G401 (cell line): Measurements from ENCODE around the gene MB. TPM values are rescaled to one million over a fixed set of nuclear protein-coding genes. Genes with fewer than 3 reads are reported as not detected.

Experiments used
- DNase-seq: peaks from one replicate; pipeline ENCODE4 v3.0.0-alpha.2; 2015; ENCODE audit warnings: low spot score
- in situ Hi-C: cut with HindIII; loops from 2 replicates; pipeline ENCODE4 v1.10.0; 2016; ENCODE audit warnings: low sequenced_read_pairs, mixed read lengths
- total RNA-seq: library from RNA; depleted of rRNA; stranded (reverse); fragments of >200 nt; shearing (Covaris generic); gene quantifications from 2 replicates; pipeline ENCODE4 v1.2.3, GENCODE V29; 2014

The MB gene
- total RNA-seq, 1 experiment from 2014 or later, result not detected

- no peak for DNase-seq
- in situ Hi-C loops, result no loop called here
These were observed 3.6 kb upstream of the MB start for GRCh38 chr22:35620624-35621251.

DNA sequence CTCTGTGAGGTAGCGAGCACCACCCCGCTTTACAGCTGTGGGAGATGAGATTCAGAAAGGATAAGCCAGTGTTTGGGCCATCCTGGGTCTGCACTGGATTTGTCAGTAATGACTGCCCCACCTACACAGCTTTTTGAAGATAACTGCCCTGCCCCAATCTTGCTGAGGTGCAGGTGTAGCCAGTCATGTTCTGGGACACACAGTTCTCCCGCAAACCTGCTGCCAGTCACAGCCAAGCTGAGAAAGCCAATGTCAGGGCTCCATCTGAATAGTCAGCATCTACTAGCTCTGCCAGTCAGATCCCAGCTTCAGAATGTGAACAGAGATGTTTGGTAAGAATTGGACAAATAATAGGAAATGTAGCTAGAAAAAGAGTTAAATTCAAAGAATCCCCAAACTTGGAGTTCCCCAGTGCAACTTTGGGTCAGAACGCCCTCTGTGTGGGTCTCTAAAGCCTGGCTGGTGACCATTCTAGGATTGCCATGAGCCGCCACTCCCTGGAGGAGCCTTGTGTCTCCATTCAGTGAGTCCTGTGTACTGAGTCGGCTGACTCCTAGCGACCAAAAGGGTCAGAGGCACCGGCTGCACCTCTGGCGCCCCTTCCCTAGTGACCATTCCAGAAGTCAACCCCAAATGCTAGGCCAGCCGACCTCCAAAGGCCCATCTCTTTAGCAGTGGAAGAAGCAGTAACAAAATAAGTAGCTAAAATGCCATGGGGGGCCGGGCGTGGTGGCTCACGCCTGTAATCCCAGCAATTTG, 2.4 kb upstream of the MB start:
- DNase-seq, result no peak
- in situ Hi-C loops, result no loop called here

DNA sequence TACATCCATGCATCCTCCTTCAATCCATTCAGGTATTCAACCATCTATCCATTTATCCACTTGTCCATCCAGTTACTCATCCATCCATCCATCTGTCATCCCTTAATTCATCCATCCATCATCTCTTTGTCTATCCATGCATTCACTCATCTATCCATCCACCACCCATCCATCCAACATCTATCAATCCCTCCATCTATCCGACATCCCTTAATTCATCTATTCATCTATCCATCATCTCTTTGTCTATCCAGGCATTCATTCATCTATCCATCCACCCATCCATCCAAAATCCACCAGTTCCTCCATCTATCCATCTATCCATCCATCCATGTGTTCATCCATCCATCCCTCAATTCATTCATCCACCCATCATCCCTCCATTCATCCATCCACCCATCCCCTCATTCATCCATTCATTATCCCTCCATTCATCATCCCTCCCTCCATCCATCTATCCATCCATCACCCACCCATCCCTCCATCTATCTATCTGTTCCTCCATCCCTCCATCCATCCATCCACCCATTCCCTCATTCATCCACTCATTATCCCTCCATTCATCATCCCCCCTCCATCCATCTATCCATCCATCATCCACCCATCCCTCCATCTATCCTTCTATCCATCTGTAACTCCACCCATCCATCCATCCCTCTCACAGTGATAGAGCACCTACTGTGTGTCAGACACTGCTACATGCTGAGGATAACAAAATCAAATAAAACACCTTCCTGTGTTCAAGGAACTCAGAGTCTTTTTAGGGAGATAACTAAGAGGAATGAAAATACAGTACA, 1.5 kb upstream of the MB start:
- in situ Hi-C loops, result no loop called here

DNA sequence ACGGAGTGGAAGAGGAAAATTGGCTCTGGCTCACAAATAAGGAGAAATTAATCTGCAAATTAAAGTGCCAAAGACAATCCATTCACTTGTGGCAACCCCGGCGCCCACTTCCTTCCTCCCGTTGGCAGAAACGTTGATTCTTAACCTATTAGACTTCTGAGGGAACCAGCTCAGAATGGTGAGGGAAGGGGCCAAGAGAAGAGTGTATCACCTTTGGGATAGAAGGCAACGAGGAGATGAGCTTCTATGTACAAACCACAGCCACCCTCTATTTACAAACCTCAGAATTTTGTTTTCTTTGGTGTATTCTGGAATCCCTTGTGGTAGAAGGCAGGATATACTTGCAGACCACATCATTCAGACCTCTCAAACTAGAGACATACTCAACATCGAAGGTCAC, 1.1 kb downstream of the MB start:
- in situ Hi-C loops, result no loop called here
- DNase-seq, result no peak

More for the DNA sequence above, 1.5 kb upstream of the MB start:
- DNase-seq, result no peak

DNA sequence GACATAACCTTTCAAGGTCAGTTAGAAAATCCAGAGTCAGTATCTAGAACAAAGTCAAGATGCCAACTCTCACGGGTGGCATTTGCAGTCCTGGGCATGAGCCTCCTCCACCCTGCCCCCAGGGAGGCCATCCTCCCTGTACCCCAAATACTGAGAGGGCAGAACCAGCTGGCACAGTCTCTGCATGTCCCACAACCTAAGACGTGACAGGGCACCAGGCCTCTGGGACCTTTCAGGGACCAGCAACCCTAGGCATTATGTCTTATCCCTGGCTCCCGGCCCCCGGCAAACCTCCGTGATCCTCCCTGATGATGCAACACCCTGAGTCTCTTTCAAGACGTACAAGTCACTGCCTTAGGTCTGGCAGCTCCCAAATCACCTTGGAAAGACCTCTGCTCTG, 2.0 kb downstream of the MB start:
- in situ Hi-C loops, result no loop called here
- DNase-seq, result no peak

GRCh38 chr22:35614404-35614803, 2.7 kb downstream of the MB start:
- DNase-seq, result no peak
- in situ Hi-C loops, result no loop called here

- DNase-seq, result no peak
- in situ Hi-C loops, result no loop called here
These were observed 4.2 kb downstream of the MB start for GRCh38 chr22:35612903-35613302.

- DNase-seq, result no peak
- in situ Hi-C loops, result no loop called here
These were observed 5.1 kb downstream of the MB start for GRCh38 chr22:35611891-35612576.

DNA sequence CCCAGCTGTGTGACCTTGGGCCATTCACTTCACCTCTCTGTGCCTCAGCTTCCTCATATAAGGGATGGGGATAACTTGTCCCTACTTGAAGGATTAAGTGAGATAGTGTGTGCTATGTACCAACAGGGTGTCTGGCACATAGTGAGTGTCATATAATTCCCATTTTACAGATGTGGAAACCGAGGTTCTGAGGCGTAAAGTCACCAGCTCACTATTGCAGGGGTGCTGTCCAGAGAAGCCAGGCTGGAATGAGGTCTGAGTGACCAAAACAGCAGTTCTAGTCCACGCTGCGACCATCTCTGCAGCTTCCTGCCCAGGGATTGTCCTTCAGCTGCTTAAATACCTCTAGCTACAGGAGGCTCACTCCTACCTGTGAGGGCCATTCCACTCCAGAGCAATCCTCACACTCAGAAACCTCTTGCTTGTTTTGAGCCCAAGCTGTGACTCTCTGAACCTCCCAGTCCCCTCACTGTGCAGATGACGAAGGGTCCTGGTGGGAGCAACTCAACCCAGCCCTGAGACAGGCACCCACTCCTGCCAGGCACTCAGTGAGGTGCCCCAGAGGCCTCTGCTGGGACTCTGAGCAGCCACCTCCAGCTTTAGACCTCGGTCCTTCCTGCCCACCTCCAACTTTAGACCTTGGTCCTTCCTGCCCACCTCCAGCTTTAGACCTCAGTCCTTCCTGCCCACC, 5.8 kb downstream of the MB start:
- in situ Hi-C loops, result no loop called here
- no peak for DNase-seq

DNA sequence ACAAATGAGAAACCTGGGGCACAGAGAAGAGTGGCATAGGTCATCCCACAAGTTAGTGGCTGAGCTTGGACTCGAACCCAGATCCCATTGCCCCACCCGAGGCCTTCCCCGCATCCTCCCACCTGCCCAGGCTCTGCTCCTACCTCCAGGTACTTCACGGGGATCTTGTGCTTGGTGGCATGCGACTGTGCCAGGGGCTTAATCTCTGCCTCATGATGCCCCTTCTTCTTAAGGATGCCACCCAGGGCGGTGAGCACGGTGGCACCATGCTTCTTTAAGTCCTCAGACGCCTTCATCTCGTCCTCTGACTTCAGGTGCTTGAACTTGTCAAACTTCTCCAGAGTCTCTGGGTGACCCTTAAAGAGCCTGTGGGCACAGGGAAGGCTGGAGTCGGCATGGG, 6.4 kb downstream of the MB start:
- no peak for DNase-seq
- in situ Hi-C loops, result no loop called here

- in situ Hi-C loops, result no loop called here
These were observed 7.4 kb downstream of the MB start for GRCh38 chr22:35609761-35610160.

DNA sequence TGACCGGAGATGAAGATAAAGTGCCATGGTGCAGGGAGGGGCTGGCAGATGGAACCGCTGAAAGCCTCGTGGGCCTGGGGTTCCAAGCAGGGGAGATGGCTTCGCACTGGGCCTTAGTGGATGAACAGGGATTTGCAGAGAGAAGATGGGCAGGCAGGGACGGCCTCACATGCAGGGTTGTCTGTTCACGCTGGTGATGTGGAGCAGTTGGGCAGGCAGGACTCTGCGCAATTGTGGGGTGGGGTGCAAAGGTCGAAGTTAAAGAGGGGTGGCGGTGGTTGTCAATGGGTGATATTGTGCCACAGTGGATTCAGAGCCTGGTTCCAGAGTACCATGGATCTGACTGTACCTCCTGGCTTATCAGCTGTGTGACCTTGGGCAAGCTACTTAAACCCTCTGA, 7.9 kb downstream of the MB start:
- in situ Hi-C loops, result no loop called here

More at GRCh38 chr22:35609761-35610160, 7.4 kb downstream of the MB start:
- no peak for DNase-seq

DNA sequence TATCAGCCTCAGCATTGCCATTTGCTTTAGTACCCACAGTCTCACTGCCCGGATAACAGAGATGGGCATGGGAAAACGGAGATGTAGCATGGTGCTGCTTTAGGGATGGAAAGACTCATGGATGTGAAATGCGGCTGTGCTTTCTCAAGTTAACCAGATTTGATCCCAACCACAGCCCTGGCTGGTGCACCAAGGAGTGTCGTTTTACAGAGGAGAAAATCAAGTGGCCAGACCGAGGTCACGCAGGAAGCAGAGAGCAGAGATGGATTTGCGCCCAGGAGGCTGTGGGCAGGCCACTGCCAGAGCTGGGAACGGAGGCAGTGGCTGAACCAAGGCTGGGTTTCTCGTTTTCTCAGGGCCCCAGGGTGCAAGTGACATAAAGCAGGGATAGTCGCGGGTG, 9.0 kb downstream of the MB start:
- no peak for DNase-seq
- in situ Hi-C loops, result no loop called here

More for the DNA sequence above, 7.9 kb downstream of the MB start:
- DNase-seq, result no peak

- in situ Hi-C loops, result no loop called here
These were observed 10.2 kb downstream of the MB start for GRCh38 chr22:35606916-35607315.

GRCh38 chr22:35605851-35606481, 11.2 kb downstream of the MB start:
- in situ Hi-C loops, result no loop called here
- DNase-seq, result peak; percentile 27

More at GRCh38 chr22:35606916-35607315, 10.2 kb downstream of the MB start:
- DNase-seq, result no peak

DNA sequence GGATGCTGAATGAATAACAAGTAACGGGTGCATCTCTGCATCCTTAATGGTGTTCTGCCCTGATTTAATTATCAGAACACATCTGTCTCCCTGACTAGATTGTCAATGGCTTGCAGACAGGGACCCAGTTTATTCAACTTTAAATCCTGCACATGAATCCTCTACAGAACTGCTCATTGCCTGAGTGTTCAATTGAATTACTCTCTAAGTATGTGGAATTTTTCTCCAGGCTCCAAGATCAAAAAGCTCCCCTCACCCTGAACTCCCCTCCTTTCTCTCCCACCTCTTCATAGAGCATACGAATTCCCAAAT, 11.8 kb downstream of the MB start:
- in situ Hi-C loops, result no loop called here
- no peak for DNase-seq

GRCh38 chr22:35604621-35605368, 12.3 kb downstream of the MB start:
- in situ Hi-C loops, result no loop called here
- DNase-seq, result no peak
